MM.1S (cell line): ENCODE results near the gene CRMP1.

Experiments
- DNase-seq: peaks from one replicate; pipeline ENCODE4 v3.0.0-alpha.2; 2015
- H2AFZ ChIP-seq: fragments of 300-600 bp; sonication (generic); 2 replicates; pipeline ENCODE4 v1.6.0; 2016; ENCODE audit warnings: antibody characterized with exemption, low read length
- H3F3A ChIP-seq: fragments of 300-600 bp; sonication (generic); 2 replicates; pipeline ENCODE4 v1.6.1; 2016; ENCODE audit warnings: mild to moderate bottlenecking, antibody characterized with exemption, low read length, moderate library complexity, mixed read lengths; ENCODE audit not compliant: insufficient read depth
- H3K27ac ChIP-seq: fragments of 300-600 bp; sonication (generic); 2 replicates; pipeline ENCODE4 v1.5.1; 2016; ENCODE audit warnings: mild to moderate bottlenecking, low read length
- H3K27me3 ChIP-seq: fragments of 300-600 bp; sonication (generic); replicated peaks from 2 replicates; pipeline ENCODE4 v1.6.0; 2016; ENCODE audit warnings: low read length; ENCODE audit not compliant: insufficient read depth
- H3K36me3 ChIP-seq: fragments of 300-600 bp; sonication (generic); replicated peaks from 2 replicates; pipeline ENCODE4 v1.6.1; 2016; ENCODE audit warnings: mild to moderate bottlenecking, low read length, mixed read lengths; ENCODE audit not compliant: insufficient read depth
- H3K4me1 ChIP-seq: fragments of 300-600 bp; sonication (generic); 2 replicates; pipeline ENCODE4 v1.6.1; 2016; ENCODE audit warnings: low read length, mixed read lengths
- H3K4me2 ChIP-seq: fragments of 300-600 bp; sonication (generic); 2 replicates; pipeline ENCODE4 v1.6.0; 2016; ENCODE audit warnings: low read depth, low read length
- H3K4me3 ChIP-seq: fragments of 300-600 bp; sonication (generic); 2 replicates; pipeline ENCODE4 v1.5.1; 2016; ENCODE audit warnings: low read length, mixed read lengths
- H3K79me2 ChIP-seq: fragments of 300-600 bp; sonication (generic); 2 replicates; pipeline ENCODE4 v1.6.1; 2016; ENCODE audit warnings: mixed run types, low read length, mixed read lengths
- H3K9ac ChIP-seq: fragments of 300-600 bp; sonication (generic); 2 replicates; pipeline ENCODE4 v1.6.1; 2016; ENCODE audit warnings: low read length, mixed read lengths
- H3K9me2 ChIP-seq: fragments of 300-600 bp; sonication (generic); replicated peaks from 2 replicates; pipeline ENCODE4 v1.6.1; 2016; ENCODE audit warnings: mild to moderate bottlenecking, low read length, mixed read lengths; ENCODE audit not compliant: insufficient read depth
- H3K9me3 ChIP-seq: fragments of 300-600 bp; sonication (generic); replicated peaks from 2 replicates; pipeline ENCODE4 v1.6.1; 2016; ENCODE audit warnings: mild to moderate bottlenecking, low read length, mixed read lengths; ENCODE audit not compliant: insufficient read depth
- H4K20me1 ChIP-seq: fragments of 300-600 bp; sonication (generic); 2 replicates; pipeline ENCODE4 v1.6.1; 2016; ENCODE audit warnings: mild to moderate bottlenecking, low read length, moderate library complexity, mixed read lengths; ENCODE audit not compliant: insufficient read depth
- EZH2 ChIP-seq: fragments of 300-600 bp; sonication (generic); optimal IDR thresholded peaks from 2 replicates; pipeline ENCODE3; 2017; ENCODE audit warnings: low read depth, mild to moderate bottlenecking, antibody characterized with exemption, low read length, mixed read lengths
- EZH2phosphoT487 ChIP-seq: fragments of 300-600 bp; sonication (generic); IDR thresholded peaks from 2 replicates; pipeline ENCODE4 v1.6.1; 2018; ENCODE audit warnings: antibody characterized with exemption, low read length
- TF ChIP-seq, protein P1 (sequence below): fragments of 300-600 bp; sonication (generic); IDR thresholded peaks from 2 replicates; pipeline ENCODE4 v1.5.1; 2016; ENCODE audit warnings: antibody characterized with exemption, low read length, mixed read lengths

CRMP1 gene

DNA sequence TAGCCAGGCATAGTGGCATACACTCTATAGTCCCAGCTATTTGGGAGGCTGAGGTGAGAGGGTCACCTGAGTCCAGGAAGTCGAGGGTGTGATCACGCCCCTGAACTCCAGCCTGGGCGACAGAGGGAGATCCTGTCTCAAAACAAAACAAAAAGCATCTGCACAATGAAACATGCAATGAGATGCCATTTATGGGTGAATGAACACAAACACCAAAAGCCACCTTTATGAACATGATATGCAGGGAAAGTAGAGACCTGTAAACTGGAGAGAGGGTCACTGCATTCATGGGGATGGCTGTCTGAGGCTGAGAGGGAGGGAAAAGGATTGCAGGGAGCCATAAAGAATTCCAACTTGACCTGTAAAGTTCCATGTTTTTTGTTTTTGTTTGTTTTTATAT is 111.2 kb downstream of the CRMP1 start:
- Histone ChIP-seq H3F3A (no peaks in the 10 kb centered on the region), H3K27ac (no peak overlapping the region), H3K9me2 (no peaks in the 10 kb centered on the region), H3K27me3 (no peaks in the 10 kb centered on the region), H2AFZ (no peak overlapping the region), H4K20me1 (no peaks in the 10 kb centered on the region), H3K4me1 (no peaks in the 10 kb centered on the region), H3K79me2 (0 out of 2 replicates have a peak, but pooled peaks cover 5% of the 10 kb centered on the region), H3K9ac (no peak overlapping the region), H3K4me3 (no peak overlapping the region), H3K9me3 (no peaks in the 10 kb centered on the region), H3K36me3 (peaks cover 4% of the 10 kb centered on the region; the same call in 1 of the 2 replicates), H3K4me2 (no peak overlapping the region)
- DNase-seq = no peak
- TF ChIP-seq EZH2 (no peak), EZH2phosphoT487 (no peak)
- TF ChIP-seq, protein P1, sequence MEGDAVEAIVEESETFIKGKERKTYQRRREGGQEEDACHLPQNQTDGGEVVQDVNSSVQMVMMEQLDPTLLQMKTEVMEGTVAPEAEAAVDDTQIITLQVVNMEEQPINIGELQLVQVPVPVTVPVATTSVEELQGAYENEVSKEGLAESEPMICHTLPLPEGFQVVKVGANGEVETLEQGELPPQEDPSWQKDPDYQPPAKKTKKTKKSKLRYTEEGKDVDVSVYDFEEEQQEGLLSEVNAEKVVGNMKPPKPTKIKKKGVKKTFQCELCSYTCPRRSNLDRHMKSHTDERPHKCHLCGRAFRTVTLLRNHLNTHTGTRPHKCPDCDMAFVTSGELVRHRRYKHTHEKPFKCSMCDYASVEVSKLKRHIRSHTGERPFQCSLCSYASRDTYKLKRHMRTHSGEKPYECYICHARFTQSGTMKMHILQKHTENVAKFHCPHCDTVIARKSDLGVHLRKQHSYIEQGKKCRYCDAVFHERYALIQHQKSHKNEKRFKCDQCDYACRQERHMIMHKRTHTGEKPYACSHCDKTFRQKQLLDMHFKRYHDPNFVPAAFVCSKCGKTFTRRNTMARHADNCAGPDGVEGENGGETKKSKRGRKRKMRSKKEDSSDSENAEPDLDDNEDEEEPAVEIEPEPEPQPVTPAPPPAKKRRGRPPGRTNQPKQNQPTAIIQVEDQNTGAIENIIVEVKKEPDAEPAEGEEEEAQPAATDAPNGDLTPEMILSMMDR = no peak

- Histone ChIP-seq H3K36me3 (peaks cover 10% of the 10 kb centered on the region; the same call in 1 of the 2 replicates), H3K27me3 (no peaks in the 10 kb centered on the region), H3K9me3 (no peaks in the 10 kb centered on the region), H3K9me2 (no peaks in the 10 kb centered on the region), H3K4me1 (no peaks in the 10 kb centered on the region), H3K4me3 (no peak overlapping the region), H3F3A (no peaks in the 10 kb centered on the region), H2AFZ (no peak overlapping the region), H3K4me2 (no peak overlapping the region), H4K20me1 (no peaks in the 10 kb centered on the region), H3K79me2 (0 out of 2 replicates have a peak, but pooled peaks cover 5% of the 10 kb centered on the region), H3K27ac (no peak overlapping the region), H3K9ac (no peak overlapping the region)
- DNase-seq = no peak
- TF ChIP-seq EZH2 = no peak
- TF ChIP-seq EZH2phosphoT487 = no peak
- TF ChIP-seq, protein P1 = no peak
These were observed 111.9 kb downstream of the CRMP1 start for GRCh38 chr4:5780831-5781480.

DNA sequence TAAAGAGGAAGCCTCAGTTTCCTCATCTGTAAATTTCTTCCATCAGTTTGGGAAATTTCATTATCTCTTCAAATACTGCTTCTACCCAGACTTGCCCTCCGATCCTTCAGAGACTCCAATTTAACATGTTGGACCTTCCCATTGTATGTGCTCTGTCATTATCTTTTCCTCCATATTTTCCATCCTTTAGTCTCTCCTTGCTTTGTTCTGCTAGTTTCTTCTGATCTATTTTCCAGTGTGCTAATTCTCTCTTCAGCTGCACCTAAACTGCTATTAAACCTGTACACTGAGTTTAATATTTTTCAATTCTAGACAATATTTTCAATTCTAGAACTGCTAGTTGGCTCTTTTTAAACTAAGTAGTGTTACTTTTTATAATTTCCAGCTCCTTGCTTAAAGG is 116.4 kb downstream of the CRMP1 start:
- TF ChIP-seq EZH2phosphoT487 (no peak), EZH2 (no peak)
- TF ChIP-seq, protein P1 = no peak
- Histone ChIP-seq H3K4me2 (no peak overlapping the region), H3K36me3 (peaks cover 8% of the 10 kb centered on the region; the same call in 1 of the 2 replicates), H3K27ac (no peak overlapping the region), H3K9me3 (no peaks in the 10 kb centered on the region), H2AFZ (no peak overlapping the region), H3K9me2 (no peaks in the 10 kb centered on the region), H3K9ac (no peak overlapping the region), H3K4me3 (no peak overlapping the region), H3F3A (no peaks in the 10 kb centered on the region), H3K27me3 (no peaks in the 10 kb centered on the region), H3K4me1 (no peaks in the 10 kb centered on the region), H4K20me1 (no peaks in the 10 kb centered on the region), H3K79me2 (peaks cover 5% of the 10 kb centered on the region; the same call in 1 of the 2 replicates)
- DNase-seq = no peak
